ENCODE results near the gene KRTAP5-6.

- TF ChIP-seq POLR2A (IDR thresholded peaks at IDR 0.05; ENCODE audit: low read length) = no peak
- no peak for TF ChIP-seq GATA1 (IDR thresholded peaks at IDR 0.05; ENCODE audit: low read depth, low read length)
Measured at GRCh38 chr11:1652442-1652770, 44.6 kb upstream of the KRTAP5-6 start.

All from erythroblast (primary cell).